ENCODE data around the gene GNL2.

Gene GNL2

DNA sequence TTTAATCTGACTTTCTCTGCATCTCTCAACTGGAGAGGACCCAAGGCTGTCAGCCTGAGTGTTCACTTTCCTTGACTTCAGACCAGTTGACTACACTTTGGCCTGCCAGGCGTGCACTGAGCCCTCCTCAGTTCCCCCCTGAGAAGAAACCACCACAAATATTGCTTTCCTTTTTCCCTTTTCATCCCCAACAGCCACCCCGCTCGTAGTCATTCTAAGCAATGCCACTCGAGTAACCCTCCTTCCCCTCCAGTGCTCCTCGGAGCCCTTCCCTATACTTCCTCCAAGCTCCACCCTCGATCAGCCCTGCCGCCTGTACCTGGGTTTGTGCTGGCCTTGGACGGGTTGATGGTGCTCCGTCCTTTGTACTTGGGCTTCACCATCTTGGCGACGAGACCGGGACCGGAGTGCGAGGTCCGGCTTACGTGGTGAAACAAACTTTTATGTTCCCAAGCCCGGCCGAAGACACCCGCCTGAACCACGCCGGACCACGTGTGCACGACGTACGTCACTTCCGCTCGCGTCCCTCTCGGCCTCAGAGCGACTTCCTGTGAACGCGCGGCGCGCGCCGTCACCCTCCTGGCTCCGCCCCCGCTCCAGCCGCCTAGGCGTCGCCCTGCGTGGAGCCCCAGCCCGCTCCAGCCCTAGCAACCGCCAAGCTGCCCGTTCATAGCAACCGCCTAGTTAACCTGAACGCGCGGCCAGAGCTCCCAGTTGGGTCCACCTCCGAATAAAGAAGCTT lies at the start of gene GNL2:
GNL2 (minus strand) TSS at position 498 of the 742 bp plus-strand sequence; CDS start at position 383, 115 bp downstream.
- no peaks in the 10 kb centered on the region for H3K27me3 ChIP-seq (replicated peaks; ENCODE audit: control insufficient read depth, insufficient read depth, low read length)
- TF ChIP-seq, protein P1, sequence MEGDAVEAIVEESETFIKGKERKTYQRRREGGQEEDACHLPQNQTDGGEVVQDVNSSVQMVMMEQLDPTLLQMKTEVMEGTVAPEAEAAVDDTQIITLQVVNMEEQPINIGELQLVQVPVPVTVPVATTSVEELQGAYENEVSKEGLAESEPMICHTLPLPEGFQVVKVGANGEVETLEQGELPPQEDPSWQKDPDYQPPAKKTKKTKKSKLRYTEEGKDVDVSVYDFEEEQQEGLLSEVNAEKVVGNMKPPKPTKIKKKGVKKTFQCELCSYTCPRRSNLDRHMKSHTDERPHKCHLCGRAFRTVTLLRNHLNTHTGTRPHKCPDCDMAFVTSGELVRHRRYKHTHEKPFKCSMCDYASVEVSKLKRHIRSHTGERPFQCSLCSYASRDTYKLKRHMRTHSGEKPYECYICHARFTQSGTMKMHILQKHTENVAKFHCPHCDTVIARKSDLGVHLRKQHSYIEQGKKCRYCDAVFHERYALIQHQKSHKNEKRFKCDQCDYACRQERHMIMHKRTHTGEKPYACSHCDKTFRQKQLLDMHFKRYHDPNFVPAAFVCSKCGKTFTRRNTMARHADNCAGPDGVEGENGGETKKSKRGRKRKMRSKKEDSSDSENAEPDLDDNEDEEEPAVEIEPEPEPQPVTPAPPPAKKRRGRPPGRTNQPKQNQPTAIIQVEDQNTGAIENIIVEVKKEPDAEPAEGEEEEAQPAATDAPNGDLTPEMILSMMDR (IDR thresholded peaks at IDR 0.05; ENCODE audit: insufficient read depth, low read length, poor library complexity, severe bottlenecking), result no peak
- H3K4me3 ChIP-seq (replicated peaks; ENCODE audit: low read depth, low read length), result peak within 1 kb of the TSS; percentile 91
- peaks cover 7% of the 10 kb centered on the region for H3K36me3 ChIP-seq (ENCODE audit: control insufficient read depth, insufficient read depth, low read length)
- DNase-seq (ENCODE audit: extremely low read depth, insufficient read length), result peak; percentile 98

DNA sequence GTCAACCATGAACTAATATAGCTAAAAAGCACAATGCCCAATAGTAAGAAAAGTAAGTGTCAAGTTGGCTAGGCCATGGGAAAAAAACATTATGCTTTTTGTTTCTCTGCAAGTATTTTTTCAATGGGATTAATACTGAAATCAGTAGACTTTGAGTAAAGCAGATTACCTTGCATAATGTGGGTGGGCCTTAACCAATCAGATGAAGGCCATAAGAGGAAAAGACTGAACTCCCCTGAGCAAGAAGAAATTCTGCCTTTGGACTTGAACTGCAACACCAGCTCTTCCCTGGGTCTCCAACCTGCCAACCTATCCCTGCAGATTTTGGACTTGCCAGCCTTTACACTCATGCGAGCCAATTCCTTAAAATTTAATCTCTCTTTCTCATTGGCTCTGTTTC lies 45.3 kb upstream of the GNL2 start:
- TF ChIP-seq, protein P1 (IDR thresholded peaks at IDR 0.05; ENCODE audit: insufficient read depth, low read length, poor library complexity, severe bottlenecking), result no peak
- DNase-seq (ENCODE audit: extremely low read depth, insufficient read length), result no peak
- Histone ChIP-seq H3K27me3 (replicated peaks; ENCODE audit: control insufficient read depth, insufficient read depth, low read length) (no peaks in the 10 kb centered on the region; the same call in none of the 2 replicates), H3K36me3 (ENCODE audit: control insufficient read depth, insufficient read depth, low read length) (no peaks in the 10 kb centered on the region), H3K4me3 (replicated peaks; ENCODE audit: low read depth, low read length) (no peak overlapping the region)

DNA sequence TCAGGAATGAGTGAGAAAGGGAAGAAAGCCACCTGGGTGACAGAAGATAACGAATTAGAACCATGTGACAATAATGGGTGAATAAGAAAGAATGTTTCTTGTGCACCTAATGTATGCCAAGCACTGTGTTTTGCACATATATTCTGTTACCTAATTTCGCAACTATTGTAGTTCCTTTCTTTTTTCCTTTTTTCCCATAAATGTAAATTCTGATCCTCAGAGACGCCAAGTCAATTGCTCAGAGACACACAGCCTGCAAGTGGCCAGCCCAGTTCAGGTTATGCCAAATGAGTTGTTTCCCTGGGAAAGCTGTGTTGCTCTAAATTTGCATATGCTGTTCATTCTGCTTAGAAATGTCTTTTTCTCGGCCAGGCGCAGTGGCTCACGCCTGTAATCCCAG lies 40.7 kb upstream of the GNL2 start:
- DNase-seq (ENCODE audit: extremely low read depth, insufficient read length), result no peak
- Histone ChIP-seq H3K36me3 (ENCODE audit: control insufficient read depth, insufficient read depth, low read length) (no peaks in the 10 kb centered on the region), H3K27me3 (replicated peaks; ENCODE audit: control insufficient read depth, insufficient read depth, low read length) (peaks cover 5% of the 10 kb centered on the region), H3K4me3 (replicated peaks; ENCODE audit: low read depth, low read length) (no peak overlapping the region)
- TF ChIP-seq, protein P1 (IDR thresholded peaks at IDR 0.05; ENCODE audit: insufficient read depth, low read length, poor library complexity, severe bottlenecking), result no peak

DNA sequence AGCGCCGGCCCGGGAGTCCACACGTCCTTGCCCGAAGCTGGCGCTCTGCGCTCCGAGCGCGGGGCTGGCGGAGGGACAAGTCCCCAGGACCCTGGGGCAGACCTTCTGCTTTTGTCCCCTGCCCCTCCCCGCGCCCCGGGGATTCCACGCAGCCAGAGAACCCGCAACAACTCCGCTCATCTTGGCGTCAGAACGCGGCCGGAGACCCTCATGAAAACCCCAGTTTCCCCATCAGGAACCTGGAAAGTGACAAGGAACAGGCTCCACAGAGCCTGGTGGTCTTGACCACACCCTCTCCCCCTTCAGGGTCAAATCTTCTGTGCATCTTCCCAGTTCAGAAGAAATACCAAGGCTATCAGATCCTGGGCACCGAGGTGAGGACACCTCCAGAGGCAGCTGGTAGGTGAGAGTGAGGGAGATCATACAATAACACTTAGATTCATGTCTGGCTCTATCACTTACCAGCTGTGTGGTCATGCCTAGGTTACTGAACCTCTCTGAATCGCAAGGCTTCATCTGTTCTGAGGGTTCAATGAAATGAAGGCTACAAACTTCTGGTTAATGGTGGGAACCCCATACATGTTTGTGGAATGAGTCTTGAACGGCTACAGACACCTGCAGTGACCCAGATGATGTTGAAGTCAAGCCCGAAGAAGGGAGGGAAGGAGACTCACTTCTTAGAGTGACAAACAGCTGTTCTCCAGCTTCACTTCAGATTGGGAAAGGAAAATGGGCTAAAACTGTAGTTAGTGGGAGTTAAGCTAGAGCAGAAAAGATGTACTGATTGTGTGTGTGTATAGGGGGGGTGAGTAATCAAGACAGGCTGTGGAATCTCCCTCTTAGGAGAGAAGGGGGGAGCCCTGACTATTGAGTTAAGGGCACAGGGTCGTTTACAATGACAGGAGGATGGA lies 39.5 kb upstream of the GNL2 start:
- H3K27me3 ChIP-seq (replicated peaks; ENCODE audit: control insufficient read depth, insufficient read depth, low read length), result peaks cover 5% of the 10 kb centered on the region
- no peaks in the 10 kb centered on the region for H3K36me3 ChIP-seq (ENCODE audit: control insufficient read depth, insufficient read depth, low read length)
- no peak for DNase-seq (ENCODE audit: extremely low read depth, insufficient read length)
- no peak overlapping the region for H3K4me3 ChIP-seq (replicated peaks; ENCODE audit: low read depth, low read length)
- TF ChIP-seq, protein P1 (IDR thresholded peaks at IDR 0.05; ENCODE audit: insufficient read depth, low read length, poor library complexity, severe bottlenecking), result no peak

DNA sequence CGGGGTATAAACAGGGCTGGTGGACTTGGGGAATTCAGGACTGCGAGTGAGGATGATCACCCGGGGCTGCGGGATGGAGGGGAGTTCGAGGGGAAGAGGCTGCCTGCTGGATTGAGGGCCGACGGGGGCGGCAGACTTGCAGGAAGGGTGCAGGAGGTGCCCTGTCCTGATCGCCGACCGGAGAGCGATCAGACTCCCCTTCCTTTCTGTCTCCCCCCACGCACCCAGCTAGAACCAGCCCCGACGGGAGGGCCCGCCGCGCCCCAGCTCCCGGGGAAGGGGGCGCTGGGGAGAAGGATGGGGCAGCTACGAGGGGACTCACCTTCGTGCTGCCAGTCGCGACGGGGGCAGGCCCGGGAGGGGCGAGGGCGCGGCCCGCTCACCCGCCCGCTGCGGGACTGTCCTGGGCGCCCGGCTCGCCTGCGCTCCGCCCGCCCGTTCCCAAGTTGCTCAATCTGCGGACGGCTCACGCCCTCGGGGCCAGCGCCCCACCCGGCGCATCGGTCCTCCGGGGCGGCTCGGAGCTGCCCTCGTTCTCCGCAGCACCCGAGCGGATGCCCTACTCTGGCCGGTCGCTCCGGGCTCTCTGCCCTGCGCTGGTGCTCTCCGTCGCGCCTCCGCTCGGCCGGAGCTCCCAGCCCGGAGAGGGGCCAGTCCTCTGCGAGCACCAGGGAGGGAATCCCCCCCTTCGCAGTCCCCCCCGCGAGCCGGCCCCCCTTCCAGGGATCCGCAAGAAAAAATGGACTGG lies 38.7 kb upstream of the GNL2 start, which contains the start of gene RSPO1:
RSPO1 (minus strand) TSS at position 649 of the 748 bp plus-strand sequence. CDS start 5,231 bp downstream, outside the sequence.
- Histone ChIP-seq H3K27me3 (replicated peaks; ENCODE audit: control insufficient read depth, insufficient read depth, low read length) (peaks cover 5% of the 10 kb centered on the region), H3K36me3 (ENCODE audit: control insufficient read depth, insufficient read depth, low read length) (no peaks in the 10 kb centered on the region), H3K4me3 (replicated peaks; ENCODE audit: low read depth, low read length) (no peak within 1 kb of the TSS)
- no peak for DNase-seq (ENCODE audit: extremely low read depth, insufficient read length)
- TF ChIP-seq, protein P1 (IDR thresholded peaks at IDR 0.05; ENCODE audit: insufficient read depth, low read length, poor library complexity, severe bottlenecking), result no peak

Measured in GM06990 (cell line).